SW480 (cell line): ENCODE measurements around the gene SNX10.

Experiments
- DNase-seq: peaks from one replicate; pipeline ENCODE4 v3.0.0-alpha.2; 2016; ENCODE audit warnings: low spot score

The SNX10 gene

GRCh38 chr7:26298472-26299058 lies 6.9 kb downstream of the SNX10 start:
- no peak for DNase-seq

- DNase-seq = no peak
These were observed 13.6 kb downstream of the SNX10 start for GRCh38 chr7:26305090-26305868.

DNA sequence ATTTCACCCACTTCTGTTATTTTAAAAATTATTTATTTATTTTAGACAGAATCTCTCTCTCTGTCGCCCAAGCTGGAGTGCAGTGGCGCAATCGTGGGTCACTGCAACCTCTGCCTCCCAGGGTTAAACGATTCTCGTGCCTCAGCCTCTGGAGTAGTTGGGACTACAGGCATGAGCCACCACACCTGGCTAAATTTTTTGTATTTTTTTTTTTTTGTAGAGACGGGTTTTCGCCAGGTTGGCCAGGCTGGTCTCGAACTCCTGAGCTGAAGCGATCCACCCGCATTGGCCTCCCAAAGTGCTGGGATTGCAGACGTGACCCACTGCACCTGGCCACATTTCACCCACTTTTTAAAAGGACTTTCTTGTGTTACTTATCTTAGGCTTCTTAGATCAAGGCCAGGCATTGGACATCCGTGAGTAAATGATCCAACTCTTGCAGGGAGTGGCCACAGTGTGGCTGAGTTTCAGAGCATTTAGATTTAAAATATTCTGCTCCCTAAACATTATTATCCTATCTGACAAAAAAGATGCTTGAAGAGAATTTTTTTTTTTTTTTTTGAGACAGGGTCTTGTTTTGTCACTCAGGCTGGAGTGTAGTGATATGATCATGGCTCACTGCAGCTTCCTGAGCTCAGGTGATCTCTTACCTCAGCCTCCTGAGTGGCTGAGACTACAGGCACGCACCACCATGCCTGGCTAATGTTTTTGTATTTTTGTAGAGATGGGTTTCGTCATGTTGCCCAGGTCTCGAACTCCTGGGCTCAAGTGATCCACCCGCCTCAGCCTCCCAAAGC lies 14.4 kb downstream of the SNX10 start:
- DNase-seq = no peak

DNA sequence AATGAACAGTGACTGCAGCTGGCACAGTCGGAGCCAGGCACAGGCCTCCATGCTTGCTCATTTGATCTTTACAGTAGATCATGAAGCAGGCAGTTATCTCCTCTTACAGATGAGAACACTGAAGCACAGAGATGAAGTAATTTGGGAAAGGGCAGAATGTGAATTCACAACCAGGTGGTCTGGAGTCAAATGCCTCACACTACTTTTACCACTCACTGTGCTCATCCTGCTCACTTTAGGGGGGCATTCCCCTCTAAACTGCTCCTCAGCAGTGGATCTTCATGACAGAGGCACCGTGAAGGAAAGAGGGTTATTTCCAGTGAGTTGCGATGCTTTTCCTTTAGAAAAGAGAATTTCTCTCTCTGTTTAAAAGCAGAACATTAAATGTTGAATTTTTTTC lies 15.1 kb downstream of the SNX10 start:
- DNase-seq = no peak

DNA sequence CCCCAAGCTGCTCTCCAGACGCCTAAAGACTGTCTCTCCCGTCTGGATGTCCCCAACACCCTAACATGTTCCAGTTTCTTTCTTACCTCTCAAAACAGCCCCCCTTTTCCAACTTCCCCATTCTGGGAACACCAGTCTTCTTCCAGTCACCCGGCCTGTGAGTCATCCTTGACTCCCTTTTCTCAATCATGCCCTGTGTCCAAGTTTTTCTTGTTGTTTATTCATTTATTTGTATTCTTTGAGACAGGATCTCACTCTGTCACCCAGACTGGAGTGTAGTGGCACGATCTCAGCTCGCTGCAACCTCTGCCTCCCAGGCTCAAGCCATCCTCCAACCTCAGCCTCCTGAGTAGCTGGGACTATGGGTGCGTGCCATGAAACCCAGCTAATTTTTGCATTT lies 15.6 kb downstream of the SNX10 start:
- no peak for DNase-seq

GRCh38 chr7:26307791-26308190 lies 16.1 kb downstream of the SNX10 start:
- no peak for DNase-seq

GRCh38 chr7:26308551-26308950 lies 16.9 kb downstream of the SNX10 start:
- no peak for DNase-seq

DNA sequence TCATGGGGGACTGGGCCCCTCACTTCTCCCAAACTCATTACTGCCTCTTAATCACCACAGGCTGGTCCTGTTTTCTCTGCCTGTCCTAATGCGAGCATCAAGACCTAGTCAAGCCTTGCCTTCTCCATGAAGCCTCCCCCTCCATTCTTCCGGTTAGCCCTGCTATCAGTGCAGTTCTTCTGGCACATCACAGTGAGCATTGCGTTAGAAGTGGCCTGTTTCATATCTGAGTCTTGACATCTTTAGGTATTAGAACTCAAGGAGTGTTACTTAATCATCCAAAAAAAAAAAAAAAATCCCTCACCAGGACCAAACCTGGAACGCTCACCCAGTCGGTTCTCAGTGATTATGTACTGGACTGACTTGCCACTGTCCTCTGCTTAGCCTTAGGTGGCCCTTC lies 17.4 kb downstream of the SNX10 start:
- DNase-seq = no peak

- DNase-seq = no peak
These were observed 20.1 kb downstream of the SNX10 start for GRCh38 chr7:26311798-26312197.

DNA sequence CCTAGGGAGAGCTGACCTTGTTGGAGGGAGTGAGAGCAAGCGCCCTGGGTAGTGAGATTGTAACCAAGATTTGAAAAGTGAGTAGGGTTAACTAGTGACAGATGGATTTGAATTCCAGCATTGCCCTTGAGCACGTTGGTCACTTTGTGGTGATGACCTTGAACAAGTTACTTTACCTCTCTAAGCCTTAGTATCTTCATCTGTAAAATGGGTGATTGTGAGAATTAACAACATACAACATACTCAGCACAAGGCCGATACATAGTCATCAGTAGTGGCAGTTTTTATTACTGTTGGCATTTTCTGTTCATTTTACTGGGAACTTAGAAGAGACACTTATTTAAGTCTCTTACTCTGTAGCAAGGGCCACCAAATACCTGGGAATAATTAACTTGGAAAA lies 25.5 kb downstream of the SNX10 start:
- DNase-seq = no peak

GRCh38 chr7:26318921-26319320 lies 27.3 kb downstream of the SNX10 start:
- no peak for DNase-seq

GRCh38 chr7:26319636-26320035 lies 28.0 kb downstream of the SNX10 start:
- no peak for DNase-seq

GRCh38 chr7:26320878-26321277 lies 29.2 kb downstream of the SNX10 start:
- no peak for DNase-seq

- DNase-seq = no peak
These were observed 29.8 kb downstream of the SNX10 start for GRCh38 chr7:26321435-26321834.

- no peak for DNase-seq
These were observed 34.5 kb downstream of the SNX10 start for GRCh38 chr7:26326211-26326610.

- no peak for DNase-seq
These were observed 37.1 kb downstream of the SNX10 start for GRCh38 chr7:26328498-26329390.

DNA sequence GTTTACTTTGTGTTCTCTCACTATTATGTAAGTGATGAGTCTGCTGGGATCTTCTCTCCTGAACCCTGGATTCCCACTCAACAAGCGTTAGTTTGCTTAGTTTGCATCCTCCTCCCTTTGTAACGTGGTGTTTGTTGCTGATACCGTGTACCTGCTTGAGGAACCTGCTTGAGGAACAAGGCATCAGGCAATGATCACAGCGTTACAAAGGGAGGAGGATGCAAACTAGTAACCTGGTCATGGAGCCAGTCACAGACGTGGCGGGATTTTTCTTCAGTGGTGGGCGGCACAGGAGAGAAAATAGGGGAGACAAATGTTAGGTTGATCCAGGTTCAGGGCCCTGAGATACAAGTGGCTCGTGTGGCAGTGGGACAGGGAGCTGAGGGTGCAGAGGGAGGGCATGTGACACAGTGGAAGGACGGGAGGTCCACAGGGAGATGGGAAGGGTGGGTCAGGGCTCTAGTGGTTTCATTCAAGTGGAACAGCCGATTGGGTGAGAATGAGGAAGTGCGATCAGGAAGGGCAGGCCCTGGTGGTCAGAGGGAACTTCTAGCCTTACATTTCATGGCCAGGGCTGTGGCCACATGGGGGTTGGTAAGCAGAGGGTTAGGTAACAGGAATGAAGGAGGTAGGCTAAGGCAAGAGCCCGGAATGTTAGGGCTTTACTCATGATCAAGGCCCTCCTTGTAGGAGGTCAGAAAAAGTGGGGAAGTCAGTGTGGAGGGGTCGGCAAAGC lies 38.0 kb downstream of the SNX10 start:
- no peak for DNase-seq

DNA sequence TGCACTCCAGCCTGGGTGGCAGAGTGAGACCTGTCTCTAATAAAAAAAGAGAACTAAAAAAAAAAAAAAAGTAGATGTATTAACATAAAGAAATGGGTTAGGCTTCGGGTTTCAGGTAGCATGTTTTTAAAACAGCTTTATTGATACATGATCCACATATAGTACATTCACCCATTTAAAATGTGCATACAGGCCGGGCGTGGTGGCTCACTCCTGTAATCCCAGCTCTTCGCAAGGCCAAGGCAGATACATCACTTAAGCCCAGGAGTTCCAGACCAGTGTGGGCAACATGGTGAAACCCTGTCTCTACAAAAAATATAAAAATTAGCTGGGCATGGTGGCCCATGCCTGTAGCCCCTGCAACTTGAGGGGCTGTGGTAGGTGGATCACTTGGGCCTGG lies 39.5 kb downstream of the SNX10 start:
- no peak for DNase-seq

DNA sequence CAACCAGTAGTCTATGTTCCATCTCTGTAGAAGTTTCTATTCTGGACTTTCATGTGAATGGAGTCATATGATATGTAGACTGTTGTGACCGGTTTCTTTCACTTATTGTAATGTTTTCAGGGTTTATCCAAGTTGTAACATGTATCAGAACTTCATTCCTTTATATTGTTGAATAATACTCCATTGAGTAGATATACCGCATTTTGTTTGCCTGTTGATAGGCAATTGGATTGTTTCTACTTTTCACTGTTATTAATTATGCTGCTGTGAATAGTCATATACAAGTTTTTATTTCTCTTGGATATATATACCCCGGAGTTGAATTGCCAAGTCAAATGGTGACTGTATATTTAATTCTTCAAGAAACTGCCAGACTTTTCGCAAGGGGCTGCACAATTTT lies 40.1 kb downstream of the SNX10 start:
- DNase-seq = no peak

GRCh38 chr7:26332698-26333097 lies 41.0 kb downstream of the SNX10 start:
- peak; percentile 62 for DNase-seq

DNA sequence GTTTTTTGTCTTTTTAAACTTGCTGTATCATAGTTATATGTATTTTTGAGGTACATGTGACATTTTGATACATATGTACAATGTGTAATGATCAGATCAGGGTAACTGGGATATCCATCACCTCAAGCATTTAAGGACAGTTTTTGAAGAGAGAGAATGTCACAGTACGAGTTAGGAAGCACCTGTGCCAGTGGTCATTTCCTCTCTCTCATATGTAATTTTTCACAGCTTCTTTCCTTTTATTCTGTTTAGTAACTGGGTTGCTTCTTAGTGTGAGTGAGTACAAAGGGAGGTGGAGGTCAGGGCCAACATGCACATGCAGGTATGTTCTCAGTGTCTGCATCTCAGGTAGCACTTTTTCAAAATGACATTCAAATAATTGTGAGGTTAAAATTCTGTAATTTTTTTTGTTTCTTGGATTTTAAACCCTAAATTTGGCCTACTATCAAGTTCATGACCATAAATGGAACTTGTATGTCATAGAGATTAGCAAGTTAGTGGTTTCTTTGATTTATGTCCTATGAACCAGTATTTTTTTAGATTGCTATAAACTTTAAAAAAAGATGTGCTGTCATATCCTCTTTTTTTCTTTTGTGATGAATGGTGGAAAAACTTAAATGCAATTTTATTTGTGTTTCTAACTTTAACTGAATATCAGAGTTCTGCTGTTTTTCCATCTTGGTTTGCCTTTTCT lies 42.7 kb downstream of the SNX10 start:
- no peak for DNase-seq
